Skeletal muscle satellite cell (primary cell): ENCODE measurements around the gene HERPUD2.
"Not testable (repeated sequence)": the region's sequence is repeated elsewhere in the genome, so short reads cannot be mapped to it uniquely, and the experiment has no call there.

Experiments
- H3K27me3 ChIP-seq: 2 replicates; pipeline ENCODE4 v1.7.0; 2013; ENCODE audit warnings: low read length; ENCODE audit not compliant: control insufficient read depth, insufficient read depth
- H3K36me3 ChIP-seq: 2 replicates; pipeline ENCODE4 v1.7.0; 2013; ENCODE audit warnings: mild to moderate bottlenecking, control low read depth, low read length; ENCODE audit not compliant: insufficient read depth
- H3K4me1 ChIP-seq: 2 replicates; pipeline ENCODE4 v1.7.0; 2013; ENCODE audit warnings: low read length; ENCODE audit not compliant: control insufficient read depth, insufficient read depth
- H3K4me2 ChIP-seq: 2 replicates; pipeline ENCODE4 v1.7.0; 2013; ENCODE audit warnings: mild to moderate bottlenecking, low read length
- H3K4me3 ChIP-seq: 2 replicates; pipeline ENCODE4 v1.7.0; 2013; ENCODE audit warnings: low read length
- H3K9ac ChIP-seq: 2 replicates; pipeline ENCODE4 v1.7.0; 2013; ENCODE audit warnings: mild to moderate bottlenecking, low read depth, low read length, moderate library complexity
- H3K9me3 ChIP-seq: replicated peaks from 2 replicates; pipeline ENCODE4 v1.7.0; 2013; ENCODE audit warnings: mild to moderate bottlenecking, control low read depth, low read length

The HERPUD2 gene

DNA sequence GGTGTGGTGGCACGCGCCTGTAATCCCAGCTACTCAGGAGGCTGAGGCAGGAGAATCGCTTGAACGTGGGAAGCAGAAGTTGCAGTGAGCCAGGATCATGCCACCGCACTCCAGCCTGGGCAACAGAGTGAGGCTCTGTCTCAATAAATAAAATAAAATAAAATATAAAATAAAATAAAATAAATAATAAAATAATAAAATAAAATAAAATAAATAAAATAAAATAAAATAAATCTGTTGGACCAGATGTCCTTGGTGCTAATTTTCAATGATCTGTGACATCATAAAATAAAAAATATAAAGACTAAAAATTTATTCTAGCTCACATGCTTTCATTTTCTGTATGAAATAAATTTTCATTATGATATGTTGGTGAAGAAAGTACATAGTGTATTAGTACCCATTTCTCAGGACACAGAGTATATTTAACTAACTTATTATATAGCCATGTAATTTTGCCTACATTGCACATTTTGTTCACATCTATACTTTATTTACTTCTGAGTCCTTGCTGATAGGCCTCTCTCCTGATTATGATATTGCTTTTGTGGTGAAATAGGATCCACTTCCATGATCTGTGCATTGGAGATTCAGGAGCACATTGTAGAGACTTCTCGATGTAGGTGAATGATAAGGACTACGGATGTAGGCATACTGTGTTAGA is 17.8 kb upstream of the HERPUD2 start:
- Histone ChIP-seq H3K4me2 (no peak overlapping the region), H3K9me3 (no peaks in the 10 kb centered on the region), H3K4me3 (no peak overlapping the region), H3K4me1 (peaks cover 7% of the 10 kb centered on the region), H3K36me3 (no peaks in the 10 kb centered on the region), H3K27me3 (no peaks in the 10 kb centered on the region), H3K9ac (no peak overlapping the region)

DNA sequence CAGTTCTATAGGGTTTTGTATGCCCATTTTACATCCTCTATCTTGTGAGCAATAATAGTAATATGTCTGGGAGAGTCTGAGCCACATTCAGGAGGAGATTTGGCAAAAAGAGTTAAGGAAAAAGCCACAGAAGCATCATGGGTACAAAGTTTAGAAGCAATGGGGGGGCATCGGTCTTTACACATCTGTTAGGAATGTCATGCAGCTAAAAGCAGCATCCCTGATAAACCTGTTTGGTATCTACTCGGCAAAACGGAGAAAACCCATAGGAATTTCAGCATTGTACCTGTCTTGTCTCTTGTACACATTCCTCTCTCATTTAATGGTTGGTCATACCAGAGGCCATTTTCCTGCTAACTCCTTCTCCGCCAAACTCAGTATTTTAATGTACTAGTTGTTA is 12.5 kb upstream of the HERPUD2 start:
- no peaks in the 10 kb centered on the region for H3K9me3 ChIP-seq
- no peaks in the 10 kb centered on the region for H3K36me3 ChIP-seq
- no peak overlapping the region for H3K4me3 ChIP-seq
- no peaks in the 10 kb centered on the region for H3K27me3 ChIP-seq
- no peak overlapping the region for H3K9ac ChIP-seq
- H3K4me1 ChIP-seq = peaks cover 11% of the 10 kb centered on the region
- no peak overlapping the region for H3K4me2 ChIP-seq

DNA sequence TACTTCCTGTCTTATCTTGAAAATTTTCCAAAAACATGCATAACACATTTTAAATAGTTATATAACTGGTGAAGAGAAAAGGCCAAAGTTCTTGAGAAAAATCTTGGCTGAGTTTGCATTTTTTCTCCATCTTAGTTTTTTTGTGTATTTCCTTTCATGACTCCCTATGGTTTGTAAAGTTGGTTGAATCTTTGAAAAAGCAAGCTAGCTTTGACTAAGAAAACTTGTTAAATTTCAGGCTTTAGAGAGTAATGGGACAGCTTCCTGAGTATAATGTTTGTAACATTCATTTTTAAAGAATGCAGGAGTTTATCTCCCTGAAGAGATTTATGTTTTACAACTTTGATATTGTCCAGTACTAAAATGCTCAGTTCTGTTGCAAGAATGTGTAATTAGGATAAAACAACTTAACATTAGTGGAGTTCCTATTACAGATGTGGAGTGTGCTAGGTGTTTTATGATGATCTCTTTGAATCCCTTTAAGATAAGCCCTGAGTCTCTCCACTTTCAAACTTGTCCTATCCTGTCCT is 11.1 kb upstream of the HERPUD2 start:
- Histone ChIP-seq H3K4me2 (no peak overlapping the region), H3K4me1 (peaks cover 11% of the 10 kb centered on the region), H3K9me3 (no peaks in the 10 kb centered on the region), H3K4me3 (no peak overlapping the region), H3K9ac (no peak overlapping the region), H3K36me3 (no peaks in the 10 kb centered on the region), H3K27me3 (no peaks in the 10 kb centered on the region)

DNA sequence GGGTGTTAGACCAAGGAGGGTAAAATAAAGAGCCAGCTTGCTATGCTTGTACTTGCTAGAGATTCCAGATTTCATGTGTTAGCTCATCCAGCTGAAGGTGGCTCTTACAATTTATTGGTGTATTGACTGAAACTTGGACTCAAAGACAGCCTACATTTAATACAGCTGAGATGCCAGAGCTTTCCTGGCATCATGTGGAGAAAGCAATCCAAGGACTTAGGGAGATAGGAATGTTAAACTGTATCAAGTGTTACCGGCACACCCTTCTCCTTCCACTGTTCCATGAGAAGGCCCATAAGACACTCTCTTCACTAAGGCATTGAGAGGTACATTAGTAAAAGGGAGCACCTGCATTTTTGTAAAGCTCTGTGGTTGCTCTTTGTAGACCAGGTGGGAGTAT is 9.3 kb upstream of the HERPUD2 start:
- H3K9me3 ChIP-seq = no peaks in the 10 kb centered on the region

DNA sequence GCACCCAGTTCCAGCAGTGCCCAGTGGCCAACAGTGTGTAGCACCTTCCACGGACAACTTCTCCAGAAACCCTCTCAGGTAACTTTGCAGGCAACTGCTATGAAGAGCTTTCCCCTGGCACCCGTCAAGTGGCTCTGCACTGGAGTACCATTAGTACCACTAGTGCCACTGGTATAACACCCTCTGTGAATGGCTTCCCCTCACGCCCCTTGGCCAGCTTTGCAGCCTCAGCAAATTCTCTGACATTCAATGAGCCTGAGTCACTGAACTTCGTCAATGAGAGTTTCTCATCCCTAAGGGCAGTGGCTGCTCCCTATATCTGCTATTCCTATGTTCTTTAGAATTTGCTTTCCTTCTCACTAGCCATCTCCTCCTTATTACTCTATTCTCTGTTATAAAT is 7.6 kb upstream of the HERPUD2 start:
- Histone ChIP-seq H3K9me3 (no peaks in the 10 kb centered on the region), H3K9ac (no peak overlapping the region), H3K4me2 (no peak overlapping the region), H3K36me3 (no peaks in the 10 kb centered on the region), H3K27me3 (no peaks in the 10 kb centered on the region), H3K4me1 (peaks cover 13% of the 10 kb centered on the region), H3K4me3 (no peak overlapping the region)

More for the DNA sequence above, 9.3 kb upstream of the HERPUD2 start:
- peaks cover 8% of the 10 kb centered on the region for H3K4me1 ChIP-seq
- no peak overlapping the region for H3K4me2 ChIP-seq
- H3K27me3 ChIP-seq = no peaks in the 10 kb centered on the region
- H3K4me3 ChIP-seq = no peak overlapping the region
- no peaks in the 10 kb centered on the region for H3K36me3 ChIP-seq
- H3K9ac ChIP-seq = no peak overlapping the region

DNA sequence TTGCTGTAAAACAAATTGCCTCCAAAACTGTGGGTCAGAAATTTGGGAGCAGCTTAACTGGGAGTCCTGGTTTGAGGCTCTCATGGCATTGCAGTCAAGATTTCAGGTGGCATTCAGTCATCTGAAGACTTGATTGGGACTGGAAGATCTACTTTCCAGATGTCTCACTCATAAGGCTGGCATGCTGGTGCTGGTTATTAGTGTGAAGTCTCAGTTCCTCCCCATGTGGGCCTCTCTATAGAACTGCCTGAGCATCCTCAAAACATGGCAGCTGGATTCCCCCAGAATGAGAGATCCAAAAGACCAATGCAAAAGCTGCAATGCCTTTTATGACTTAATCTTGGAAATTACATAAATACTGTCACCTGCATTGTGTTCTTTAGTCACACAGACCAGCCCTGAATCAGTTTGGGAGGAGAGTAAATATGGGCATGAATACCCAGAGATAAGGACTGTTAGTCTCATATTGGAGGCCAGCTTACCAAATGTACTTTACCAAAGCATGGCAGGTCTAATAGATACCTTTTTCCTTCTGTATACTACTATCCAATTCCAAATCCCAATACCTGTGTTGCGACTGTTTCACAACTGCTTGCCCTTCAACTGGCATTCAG is 6.5 kb upstream of the HERPUD2 start:
- peaks cover 24% of the 10 kb centered on the region for H3K4me1 ChIP-seq
- H3K27me3 ChIP-seq = no peaks in the 10 kb centered on the region
- no peak overlapping the region for H3K4me3 ChIP-seq
- H3K4me2 ChIP-seq = no peak overlapping the region
- H3K9ac ChIP-seq = no peak overlapping the region
- H3K36me3 ChIP-seq = no peaks in the 10 kb centered on the region
- H3K9me3 ChIP-seq = no peaks in the 10 kb centered on the region

DNA sequence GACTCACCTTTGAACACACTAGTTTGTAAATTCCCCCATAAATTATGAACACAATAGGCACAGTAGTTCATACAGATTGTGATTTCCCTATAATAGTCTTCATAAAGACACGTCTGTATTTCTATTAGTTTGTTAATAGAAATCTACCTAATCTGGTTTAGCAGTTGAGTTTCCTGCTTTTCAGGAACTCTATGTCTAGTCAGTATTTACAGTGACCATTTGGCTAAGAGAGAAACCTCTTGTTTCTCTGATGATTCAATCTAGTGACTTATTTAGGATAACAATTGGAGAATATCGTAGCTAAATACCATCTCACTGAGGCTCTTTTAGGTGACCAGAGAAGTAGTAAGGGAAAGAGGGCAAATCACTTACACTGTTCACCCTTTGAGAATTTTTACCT is 5.9 kb upstream of the HERPUD2 start:
- Histone ChIP-seq H3K36me3 (no peaks in the 10 kb centered on the region), H3K4me2 (no peak overlapping the region), H3K9me3 (no peaks in the 10 kb centered on the region), H3K9ac (no peak overlapping the region), H3K27me3 (no peaks in the 10 kb centered on the region), H3K4me3 (no peak overlapping the region), H3K4me1 (peaks cover 25% of the 10 kb centered on the region)

DNA sequence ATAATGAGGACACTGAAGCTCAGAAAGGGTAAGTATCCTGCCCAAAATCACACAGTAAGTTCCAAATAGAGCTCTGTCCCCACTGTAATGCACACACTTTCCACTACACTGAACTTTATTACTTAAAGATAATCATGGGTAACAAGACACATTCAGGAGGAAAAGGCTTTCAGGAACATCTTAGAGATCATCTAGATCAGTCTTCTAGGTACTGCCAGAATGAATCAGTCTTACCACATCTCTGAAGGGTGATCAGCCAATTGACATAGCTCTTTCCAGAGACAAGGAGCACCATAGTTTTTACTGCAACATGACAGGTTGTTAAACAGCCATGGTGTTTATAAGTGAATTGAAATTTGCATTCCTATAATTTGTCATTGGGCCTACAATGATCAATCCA is 5.4 kb upstream of the HERPUD2 start:
- Histone ChIP-seq H3K27me3 (no peaks in the 10 kb centered on the region), H3K4me3 (no peak overlapping the region), H3K4me1 (peaks cover 26% of the 10 kb centered on the region), H3K9ac (no peak overlapping the region), H3K4me2 (no peak overlapping the region), H3K36me3 (no peaks in the 10 kb centered on the region), H3K9me3 (no peaks in the 10 kb centered on the region)

DNA sequence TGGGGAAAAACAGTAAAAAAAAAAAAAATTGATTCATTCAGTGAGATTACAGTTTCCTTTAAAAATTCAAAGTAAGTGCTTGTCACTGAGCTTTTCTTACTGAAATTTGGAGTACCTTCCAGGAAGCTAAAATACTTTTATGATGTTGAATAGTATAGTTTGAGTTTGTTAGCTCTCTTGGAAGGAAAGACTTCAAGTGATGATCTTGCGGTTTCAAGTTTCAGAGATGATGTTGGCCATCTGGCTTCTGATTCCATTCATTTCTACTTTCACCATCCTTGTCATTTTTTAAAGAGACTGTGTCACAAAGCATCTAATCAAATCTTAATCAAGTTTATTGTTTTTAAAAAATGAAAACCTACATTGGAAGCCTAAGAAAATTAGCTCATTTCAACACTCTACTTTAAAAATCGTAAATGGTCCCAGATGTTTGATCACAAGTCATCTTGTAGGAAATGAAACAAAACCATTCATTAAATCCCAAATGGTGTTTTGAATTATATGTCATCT is 4.9 kb upstream of the HERPUD2 start:
- Histone ChIP-seq H3K36me3 (no peaks in the 10 kb centered on the region), H3K4me3 (no peak overlapping the region), H3K4me2 (no peak overlapping the region), H3K9me3 (no peaks in the 10 kb centered on the region), H3K4me1 (peaks cover 26% of the 10 kb centered on the region), H3K9ac (no peak overlapping the region), H3K27me3 (no peaks in the 10 kb centered on the region)

DNA sequence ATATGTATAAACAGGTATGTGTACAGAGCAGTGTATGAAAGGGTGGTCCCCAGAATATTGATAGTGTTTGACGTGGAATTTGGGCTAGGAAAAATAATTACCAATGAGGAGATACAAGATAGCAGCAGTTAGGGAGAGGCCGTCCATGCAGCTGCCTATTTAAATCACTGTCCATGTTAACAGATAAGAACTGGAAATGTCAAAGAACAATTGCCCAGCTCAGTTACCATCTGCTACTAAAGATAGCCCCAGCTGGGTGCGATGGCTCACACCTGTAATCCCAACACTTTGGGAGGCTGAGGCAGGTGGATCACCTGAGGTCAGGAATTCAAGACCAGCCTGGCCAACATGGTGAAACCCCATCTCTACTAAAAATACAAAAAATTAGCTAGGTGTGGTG is 3.4 kb upstream of the HERPUD2 start:
- not testable (repeated sequence) for H3K4me3 ChIP-seq, H3K9me3 ChIP-seq, H3K36me3 ChIP-seq, H3K4me2 ChIP-seq, H3K9ac ChIP-seq, H3K27me3 ChIP-seq
- peaks cover 26% of the 10 kb centered on the region for H3K4me1 ChIP-seq

DNA sequence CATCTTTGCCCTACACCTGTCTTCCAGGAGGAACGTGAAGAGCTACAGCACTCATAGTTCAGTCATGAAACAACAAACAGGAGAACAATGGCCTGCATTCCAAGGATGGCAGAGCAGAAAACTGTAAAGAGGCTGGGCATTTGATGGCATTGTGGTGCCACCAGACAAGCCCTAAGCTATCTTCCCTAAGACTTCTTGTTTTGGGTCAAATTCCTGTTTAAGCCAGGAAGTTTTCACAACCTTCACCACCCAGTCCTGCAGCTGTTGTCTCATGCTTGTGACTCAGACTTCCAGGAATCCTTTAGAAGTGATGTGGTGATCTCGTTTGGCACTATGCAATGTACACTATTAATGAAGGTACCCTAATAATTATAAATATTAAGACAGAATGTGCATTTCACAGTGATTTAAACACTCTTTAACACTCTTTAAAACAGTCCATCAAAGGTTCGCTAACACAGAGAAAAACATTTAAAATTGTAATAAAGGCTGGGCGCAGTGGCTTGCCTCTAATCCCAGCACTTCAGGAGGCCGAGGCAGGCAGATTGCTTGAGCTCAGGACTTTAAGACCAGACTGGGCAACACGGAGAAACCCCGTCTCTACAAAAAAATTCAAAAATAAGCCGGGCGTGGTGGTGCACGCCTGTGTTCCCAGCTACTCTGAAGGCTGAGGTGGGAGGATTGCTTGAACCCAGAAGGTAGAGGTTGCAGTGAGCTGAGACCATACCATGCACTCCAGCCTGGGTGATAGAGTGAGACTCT is 2.7 kb upstream of the HERPUD2 start:
- no peaks in the 10 kb centered on the region for H3K27me3 ChIP-seq
- H3K4me3 ChIP-seq = peak overlapping the region; percentile 5
- H3K4me2 ChIP-seq = peak overlapping the region; percentile 35
- no peaks in the 10 kb centered on the region for H3K9me3 ChIP-seq
- no peaks in the 10 kb centered on the region for H3K36me3 ChIP-seq
- H3K9ac ChIP-seq = no peak overlapping the region
- H3K4me1 ChIP-seq = peaks cover 28% of the 10 kb centered on the region
